AG04450 (cell line): ENCODE data around the gene TRIM45. TPM values are rescaled to one million over a fixed set of nuclear protein-coding genes. Genes with fewer than 3 reads are reported as not detected.
A peak's percentile ranks its signal among the peaks of the same experiment; 100 is the strongest.

Experiments used
- CTCF ChIA-PET: fragments of 300-600, 350-600 bp; formaldehyde crosslinking; extraction: SDS; loops from one replicate; lab custom pipeline; 2022; ENCODE audit warnings: antibody characterized with exemption, inconsistent platforms; lab: Charles Lee
- POLR2A ChIA-PET: fragments of 350-600 bp; formaldehyde crosslinking; extraction: SDS; loops from one replicate; lab custom pipeline; 2021; ENCODE audit warnings: antibody characterized with exemption, inconsistent platforms; lab: Yijun Ruan, JAX
- DNase-seq: peaks from one replicate; pipeline ENCODE4 v3.0.0-alpha.2; 2011; ENCODE audit warnings: low read depth, low spot score
- H3K27ac ChIP-seq: one replicate; pipeline ENCODE4 v1.5.1; 2012; ENCODE audit warnings: low read depth, low read length, control low read depth
- H3K27me3 ChIP-seq: one replicate; pipeline ENCODE4 v1.6.0; 2012; ENCODE audit warnings: low read length; ENCODE audit not compliant: control insufficient read depth, insufficient read depth
- H3K4me3 ChIP-seq: 2 replicates; pipeline ENCODE4 v1.5.1; 2011; ENCODE audit warnings: mild to moderate bottlenecking, low read depth, low read length, control low read depth
- H3K9me3 ChIP-seq: 2 replicates; pipeline ENCODE4 v1.5.1; 2012; ENCODE audit warnings: low read length; ENCODE audit not compliant: control insufficient read depth, insufficient read depth
- polyA minus RNA-seq: library from RNA; depleted of rRNA, polyadenylated mRNA; stranded (reverse); fragments of >200 nt; gene quantifications from 2 replicates; pipeline ENCODE4 v1.2.3, GENCODE V29; 2011; rRNA and poly(A)+ RNA removed
- polyA plus RNA-seq: library from polyadenylated mRNA; depleted of rRNA; stranded (reverse); fragments of >200 nt; gene quantifications from 2 replicates; pipeline ENCODE4 v1.2.3, GENCODE V29; 2011; rRNA removed
- TF ChIP-seq, protein P1 (sequence below): IDR thresholded peaks from 2 replicates; pipeline ENCODE4 v1.5.1; 2011; ENCODE audit warnings: low read depth, low read length, control low read depth, inconsistent platforms

Gene TRIM45, protein sequence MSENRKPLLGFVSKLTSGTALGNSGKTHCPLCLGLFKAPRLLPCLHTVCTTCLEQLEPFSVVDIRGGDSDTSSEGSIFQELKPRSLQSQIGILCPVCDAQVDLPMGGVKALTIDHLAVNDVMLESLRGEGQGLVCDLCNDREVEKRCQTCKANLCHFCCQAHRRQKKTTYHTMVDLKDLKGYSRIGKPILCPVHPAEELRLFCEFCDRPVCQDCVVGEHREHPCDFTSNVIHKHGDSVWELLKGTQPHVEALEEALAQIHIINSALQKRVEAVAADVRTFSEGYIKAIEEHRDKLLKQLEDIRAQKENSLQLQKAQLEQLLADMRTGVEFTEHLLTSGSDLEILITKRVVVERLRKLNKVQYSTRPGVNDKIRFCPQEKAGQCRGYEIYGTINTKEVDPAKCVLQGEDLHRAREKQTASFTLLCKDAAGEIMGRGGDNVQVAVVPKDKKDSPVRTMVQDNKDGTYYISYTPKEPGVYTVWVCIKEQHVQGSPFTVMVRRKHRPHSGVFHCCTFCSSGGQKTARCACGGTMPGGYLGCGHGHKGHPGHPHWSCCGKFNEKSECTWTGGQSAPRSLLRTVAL
- 3.5 and 4.8 TPM in 2 replicates for polyA plus RNA-seq
- 3.1 and 3.6 TPM in 2 replicates for polyA minus RNA-seq

DNA sequence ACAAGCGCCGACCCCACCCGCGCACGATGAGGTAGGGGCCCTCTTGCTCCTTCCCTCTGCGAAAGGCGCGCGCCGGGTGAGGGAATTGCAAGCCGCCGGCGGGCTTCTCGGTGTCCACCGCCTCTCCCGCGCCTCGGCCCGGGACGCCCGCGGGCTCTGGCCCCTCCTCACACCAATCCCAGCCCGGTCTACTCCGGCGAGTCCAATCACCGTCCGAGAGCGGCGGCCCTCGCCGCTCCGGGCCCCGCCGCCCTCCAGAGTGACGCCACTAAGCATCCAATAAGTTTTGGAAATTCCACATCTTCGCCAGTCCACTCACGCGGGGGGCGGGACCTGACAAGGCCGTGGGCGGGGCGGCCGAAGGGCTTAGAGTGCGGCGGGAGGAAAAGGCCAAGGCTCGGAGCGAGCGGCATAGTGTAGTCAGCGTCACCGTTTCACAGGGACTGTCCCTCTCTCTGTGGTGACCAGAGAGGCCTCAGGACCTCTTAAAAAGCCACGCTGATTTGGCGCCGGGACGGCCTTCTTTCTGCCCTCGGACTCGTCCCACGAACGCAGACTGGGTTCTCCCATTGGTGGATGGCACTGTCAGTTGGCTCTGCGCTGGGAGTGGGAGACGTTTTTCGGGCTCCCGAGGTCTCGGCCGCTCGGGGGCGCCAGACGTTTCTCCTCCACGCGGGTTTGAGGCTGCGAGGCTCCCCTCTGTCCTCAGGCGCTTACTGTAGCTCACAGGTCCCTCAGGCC is at the start of gene TRIM45:
Gene TRIM45 (minus strand): TSS at position 161 of the 741 bp plus-strand sequence. CDS start 548 bp downstream, outside the sequence.
- TF ChIP-seq, protein P1, sequence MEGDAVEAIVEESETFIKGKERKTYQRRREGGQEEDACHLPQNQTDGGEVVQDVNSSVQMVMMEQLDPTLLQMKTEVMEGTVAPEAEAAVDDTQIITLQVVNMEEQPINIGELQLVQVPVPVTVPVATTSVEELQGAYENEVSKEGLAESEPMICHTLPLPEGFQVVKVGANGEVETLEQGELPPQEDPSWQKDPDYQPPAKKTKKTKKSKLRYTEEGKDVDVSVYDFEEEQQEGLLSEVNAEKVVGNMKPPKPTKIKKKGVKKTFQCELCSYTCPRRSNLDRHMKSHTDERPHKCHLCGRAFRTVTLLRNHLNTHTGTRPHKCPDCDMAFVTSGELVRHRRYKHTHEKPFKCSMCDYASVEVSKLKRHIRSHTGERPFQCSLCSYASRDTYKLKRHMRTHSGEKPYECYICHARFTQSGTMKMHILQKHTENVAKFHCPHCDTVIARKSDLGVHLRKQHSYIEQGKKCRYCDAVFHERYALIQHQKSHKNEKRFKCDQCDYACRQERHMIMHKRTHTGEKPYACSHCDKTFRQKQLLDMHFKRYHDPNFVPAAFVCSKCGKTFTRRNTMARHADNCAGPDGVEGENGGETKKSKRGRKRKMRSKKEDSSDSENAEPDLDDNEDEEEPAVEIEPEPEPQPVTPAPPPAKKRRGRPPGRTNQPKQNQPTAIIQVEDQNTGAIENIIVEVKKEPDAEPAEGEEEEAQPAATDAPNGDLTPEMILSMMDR = peak; percentile 84
- no peaks in the 10 kb centered on the region; the same call in 1 of the 2 replicates for H3K9me3 ChIP-seq
- peak within 1 kb of the TSS; percentile 87 for H3K4me3 ChIP-seq
- ChIA-PET CTCF (interaction anchor here (0.6 to 4.2 kb wide), 33 partner anchors 8 to 251 kb away, joined by 3 to 38 read pairs (median 5); partner anchors contain the start of gene TTF2), POLR2A (interaction anchor here (1.0 kb wide), 1 partner anchor 163 kb away, joined by 3 read pairs; no protein-coding TSS in a partner anchor)
- DNase-seq = peak; percentile 88
- H3K27ac ChIP-seq = peak within 1 kb of the TSS; percentile 91
- H3K27me3 ChIP-seq = peaks cover 10% of the 10 kb centered on the region

DNA sequence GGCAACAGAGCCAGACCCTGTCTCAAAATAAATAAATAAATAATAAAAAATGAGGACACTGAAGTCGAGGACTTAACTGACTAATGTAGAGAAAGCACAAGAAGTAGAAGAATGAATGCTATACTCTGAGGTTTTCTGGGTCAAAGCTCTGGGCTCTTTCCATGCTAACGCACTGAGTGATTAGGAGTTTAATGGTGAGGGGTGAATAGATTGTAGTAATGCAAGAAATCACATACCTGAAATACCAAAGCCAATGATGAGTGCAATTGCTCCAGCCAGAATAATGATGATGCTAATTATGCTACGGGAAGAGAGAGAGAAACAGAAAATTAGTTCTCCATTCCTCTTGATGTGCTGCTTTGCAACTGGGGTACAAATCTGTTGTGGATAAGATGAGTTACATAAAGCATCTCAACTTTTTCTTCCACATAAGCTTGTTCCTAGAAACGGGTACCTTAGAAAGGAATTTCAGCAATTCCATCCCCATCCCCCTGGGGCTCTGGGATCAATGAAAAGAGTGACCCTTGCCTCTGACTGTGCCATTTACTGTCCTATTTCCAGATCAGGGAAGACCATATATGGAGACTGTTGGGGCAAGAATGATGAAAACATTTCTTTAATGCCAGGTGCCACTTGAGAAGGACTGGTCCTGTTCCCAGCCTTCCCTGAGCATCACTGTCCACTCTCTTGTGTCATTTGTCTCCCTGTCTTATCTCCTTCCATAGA is 48.5 kb upstream of the TRIM45 start:
- no peak overlapping the region for H3K4me3 ChIP-seq
- peaks cover 3% of the 10 kb centered on the region; the same call in 1 of the 2 replicates for H3K9me3 ChIP-seq
- DNase-seq = no peak
- ChIA-PET POLR2A (no interaction called here), CTCF (no interaction called here)
- H3K27me3 ChIP-seq = no peaks in the 10 kb centered on the region
- no peak overlapping the region for H3K27ac ChIP-seq
- TF ChIP-seq, protein P1 = no peak

DNA sequence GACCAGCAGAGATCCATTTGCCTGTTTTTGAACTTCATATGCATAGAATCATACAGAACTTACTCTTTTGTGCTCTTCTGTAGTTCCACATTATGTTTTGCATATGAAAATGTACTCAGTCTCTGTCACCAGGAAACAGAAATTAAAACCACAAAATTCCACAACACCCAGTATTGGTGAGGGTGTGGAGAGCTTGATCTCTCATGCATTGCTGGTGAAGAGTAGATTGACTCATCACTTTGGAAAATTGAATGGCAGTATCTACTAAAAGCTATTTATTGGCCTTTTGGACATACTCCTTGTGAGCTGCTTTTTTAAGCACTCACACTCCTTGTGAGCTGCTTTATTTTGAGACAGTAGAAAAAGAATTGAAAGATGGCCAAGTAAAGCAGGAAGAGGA is 45.9 kb upstream of the TRIM45 start:
- CTCF ChIA-PET = interaction anchor here (0.7 to 1.7 kb wide), 2 partner anchors 101 to 117 kb away, joined by 4 read pairs; no protein-coding TSS in a partner anchor
- H3K27me3 ChIP-seq = no peaks in the 10 kb centered on the region
- no peak overlapping the region for H3K27ac ChIP-seq
- no peak for DNase-seq
- POLR2A ChIA-PET = no interaction called here
- peaks cover 3% of the 10 kb centered on the region; the same call in 1 of the 2 replicates for H3K9me3 ChIP-seq
- H3K4me3 ChIP-seq = no peak overlapping the region
- TF ChIP-seq, protein P1 = no peak

DNA sequence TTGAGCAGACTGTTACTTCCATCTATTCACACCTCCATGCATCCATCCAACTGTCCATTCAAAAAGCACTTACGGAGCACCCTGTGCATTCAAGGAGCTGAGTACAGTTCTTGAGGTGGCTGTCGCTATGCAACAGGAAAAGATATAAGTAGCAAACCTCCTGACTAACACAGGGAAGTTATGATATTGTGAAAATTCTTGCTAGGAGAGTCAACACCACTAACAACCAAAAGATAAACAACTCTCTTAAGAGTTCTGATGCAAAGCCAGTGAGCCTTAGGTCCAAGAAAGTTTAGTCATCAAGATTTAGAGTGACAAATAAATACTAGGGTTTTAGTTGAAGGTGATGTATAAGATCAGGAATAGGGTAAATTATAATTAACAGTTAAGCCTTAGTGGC is 44.5 kb upstream of the TRIM45 start:
- peak; percentile 72 for DNase-seq
- peaks cover 3% of the 10 kb centered on the region; the same call in 1 of the 2 replicates for H3K9me3 ChIP-seq
- TF ChIP-seq, protein P1 = no peak
- H3K27me3 ChIP-seq = no peaks in the 10 kb centered on the region
- no peak overlapping the region for H3K4me3 ChIP-seq
- POLR2A ChIA-PET = no interaction called here
- CTCF ChIA-PET = interaction anchor here (2.9 to 6.4 kb wide), 2 partner anchors 37 to 44 kb away, joined by 8 to 31 read pairs; no protein-coding TSS in a partner anchor
- H3K27ac ChIP-seq = no peak overlapping the region
